ENCODE measurements around the gene WWTR1.

The WWTR1 gene

DNA sequence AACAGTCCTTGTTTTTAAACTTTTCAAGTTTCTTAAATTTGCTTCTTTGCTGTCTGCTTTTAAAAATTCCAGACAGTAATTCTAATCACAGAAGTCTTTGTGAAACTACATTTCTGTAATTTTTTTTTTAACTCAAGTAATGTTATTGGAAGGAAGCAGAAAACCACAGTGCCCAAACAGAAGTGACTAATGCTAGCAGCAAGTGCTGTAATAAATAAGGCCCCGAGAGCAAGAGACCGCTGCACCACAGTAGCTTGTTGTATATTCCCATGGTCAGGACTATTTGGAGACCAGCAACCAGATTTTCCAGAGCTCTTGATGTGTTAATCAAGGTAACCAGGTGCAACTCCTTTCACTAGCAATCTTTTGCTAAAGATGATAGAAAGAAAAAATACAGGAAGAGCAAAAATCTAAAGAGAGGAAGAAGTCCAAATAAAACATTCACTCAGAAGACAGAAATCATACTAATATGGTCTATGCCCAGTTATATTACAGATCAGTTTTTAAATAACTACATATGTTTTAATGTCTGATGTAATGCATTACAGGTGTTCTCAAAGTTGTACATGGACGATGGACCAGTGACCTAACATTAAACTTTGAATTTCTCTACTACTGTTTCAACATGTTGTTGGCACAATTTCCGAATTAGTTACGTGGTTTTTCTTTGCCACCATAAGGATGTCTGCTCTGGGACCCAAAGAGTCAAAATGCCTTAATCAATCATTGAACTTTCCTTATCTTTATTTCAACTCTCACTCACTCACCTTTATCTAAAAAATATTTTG lies 36.4 kb downstream of the WWTR1 start:
- no peak for FAIRE-seq

DNA sequence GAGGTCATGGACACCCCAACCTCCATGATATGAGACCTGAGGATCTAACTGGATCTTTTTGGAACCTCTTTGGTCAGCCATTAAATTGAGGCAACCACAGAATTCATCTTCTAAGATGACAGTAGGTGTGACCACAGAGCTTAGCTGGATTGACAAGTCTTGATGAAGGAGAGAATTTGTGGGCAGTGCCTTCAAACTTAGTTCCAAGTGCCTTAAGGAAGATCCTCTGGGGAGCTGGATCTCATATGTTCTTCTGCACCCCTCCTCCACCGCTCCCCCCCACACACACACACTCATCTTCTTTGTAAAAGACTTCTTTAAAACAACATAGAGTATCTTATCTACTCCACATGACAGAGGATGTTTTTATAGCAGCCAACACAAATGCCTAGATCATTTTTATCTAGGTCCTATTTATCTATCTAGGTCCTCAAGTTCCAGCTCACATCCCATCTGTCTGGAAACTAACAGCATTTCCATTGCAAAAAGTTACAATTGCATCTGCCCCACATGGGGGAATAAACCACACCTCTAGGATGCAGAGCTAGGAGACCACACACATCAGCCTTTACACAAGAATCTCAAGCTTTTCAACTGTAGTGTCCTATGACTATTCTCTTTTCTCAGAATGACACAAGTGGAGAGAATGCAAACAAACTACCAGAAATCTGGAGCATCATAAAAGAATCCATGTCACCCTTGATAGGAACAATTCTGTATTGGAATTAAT lies 37.4 kb downstream of the WWTR1 start:
- FAIRE-seq = no peak

DNA sequence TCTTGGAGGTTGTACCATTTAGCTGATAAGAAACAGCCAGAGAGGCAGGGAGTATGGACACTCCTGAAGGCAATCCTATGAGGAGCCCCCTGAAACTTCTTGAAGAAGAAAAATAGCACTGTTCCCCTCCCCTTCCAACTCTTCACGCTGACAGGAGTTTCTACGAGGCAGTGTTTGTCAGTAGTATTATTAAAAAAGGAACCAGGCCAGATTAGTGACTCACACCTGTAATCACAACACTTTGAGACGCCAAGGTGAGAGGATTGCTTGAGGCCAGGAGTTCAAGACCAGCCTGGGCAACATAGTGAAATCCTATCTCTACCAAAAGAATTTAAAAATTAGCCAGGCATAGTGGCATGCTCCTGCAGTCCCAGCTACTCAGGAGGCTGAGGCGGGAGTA lies 38.7 kb downstream of the WWTR1 start:
- no peak for FAIRE-seq

DNA sequence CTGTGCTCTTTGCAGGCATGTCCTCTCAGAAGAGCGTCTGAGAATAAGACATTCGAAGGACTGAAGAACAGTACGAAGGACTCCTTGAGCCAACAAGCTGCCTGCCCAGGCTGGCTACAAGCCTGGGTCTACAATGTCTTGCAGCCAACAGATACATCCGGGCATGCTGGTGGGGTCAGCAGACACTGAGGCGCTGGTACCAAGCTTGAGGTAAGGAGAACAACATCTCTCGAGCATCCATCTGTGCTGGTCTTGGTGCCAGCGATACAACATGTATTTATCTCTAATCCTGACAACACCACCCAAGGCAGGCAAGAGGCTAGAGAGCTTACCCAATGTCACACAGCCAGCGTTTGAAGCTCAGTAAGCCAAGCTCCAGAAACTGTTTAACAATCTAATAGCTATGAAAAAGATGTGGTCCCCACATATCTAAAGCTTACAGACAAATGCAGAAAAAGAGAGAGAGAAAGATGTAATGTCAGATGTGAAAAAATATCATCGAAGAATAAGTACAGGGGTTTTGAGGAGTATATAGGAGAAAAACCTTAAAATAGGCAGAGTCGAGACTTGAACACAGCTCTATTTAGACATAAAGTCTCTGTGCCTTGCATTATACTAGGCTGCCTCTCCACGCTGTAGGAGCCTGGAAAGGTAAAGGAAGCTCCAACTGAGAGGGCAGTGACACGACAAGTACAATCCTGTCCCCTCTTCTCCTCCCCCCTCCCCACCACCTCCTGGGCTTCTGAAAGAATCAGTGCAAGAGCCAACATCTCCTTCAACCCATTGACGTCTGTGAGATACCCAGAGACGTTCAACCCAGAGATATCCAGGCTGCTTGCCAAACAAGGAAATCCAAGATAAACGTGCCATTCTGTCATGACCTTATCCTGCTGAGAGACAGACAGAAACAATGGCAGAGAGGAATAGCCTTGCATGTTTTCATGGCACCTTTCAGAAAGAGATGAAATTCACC lies 39.4 kb downstream of the WWTR1 start:
- FAIRE-seq = no peak

DNA sequence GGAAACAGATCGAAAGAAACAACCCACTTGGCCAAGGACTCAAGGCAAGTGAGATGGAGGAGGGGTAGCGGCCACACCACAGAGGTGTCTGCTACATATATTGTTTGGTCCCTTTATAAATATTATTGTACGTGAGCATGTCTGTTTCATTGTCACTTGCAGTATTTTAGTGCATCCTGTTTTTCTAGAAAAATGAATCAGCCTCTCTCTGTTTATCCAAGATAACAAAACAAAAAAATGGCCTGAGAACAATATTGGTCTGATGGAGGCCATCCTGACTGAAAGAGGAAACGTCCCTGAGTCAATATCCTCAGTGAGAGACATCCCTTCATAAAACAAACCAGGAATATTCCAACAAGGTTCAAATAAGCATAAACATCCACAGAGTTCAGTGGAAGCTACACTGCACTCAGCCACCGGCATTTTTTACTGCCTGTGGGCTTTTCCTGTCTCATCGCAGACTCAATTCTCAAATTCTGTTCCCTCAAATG lies 42.0 kb downstream of the WWTR1 start:
- no peak for FAIRE-seq

DNA sequence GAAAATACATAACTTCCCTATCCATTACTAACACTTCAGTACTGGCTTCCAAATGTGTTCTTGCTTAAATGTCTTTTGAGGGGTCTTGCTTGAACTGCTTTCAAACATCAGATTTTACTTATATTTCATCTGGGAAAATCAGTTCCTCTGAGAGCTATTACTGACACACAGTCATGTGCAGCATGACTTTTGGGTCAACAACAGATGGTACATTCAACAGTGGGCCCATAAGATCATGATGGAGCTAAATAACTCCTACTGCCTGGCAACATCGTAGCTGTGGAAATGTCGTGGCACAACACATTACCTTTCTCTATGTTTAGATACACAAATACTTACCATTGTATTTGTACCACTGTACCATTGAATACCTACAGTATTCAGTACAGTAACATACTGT lies 43.8 kb downstream of the WWTR1 start:
- no peak for FAIRE-seq

DNA sequence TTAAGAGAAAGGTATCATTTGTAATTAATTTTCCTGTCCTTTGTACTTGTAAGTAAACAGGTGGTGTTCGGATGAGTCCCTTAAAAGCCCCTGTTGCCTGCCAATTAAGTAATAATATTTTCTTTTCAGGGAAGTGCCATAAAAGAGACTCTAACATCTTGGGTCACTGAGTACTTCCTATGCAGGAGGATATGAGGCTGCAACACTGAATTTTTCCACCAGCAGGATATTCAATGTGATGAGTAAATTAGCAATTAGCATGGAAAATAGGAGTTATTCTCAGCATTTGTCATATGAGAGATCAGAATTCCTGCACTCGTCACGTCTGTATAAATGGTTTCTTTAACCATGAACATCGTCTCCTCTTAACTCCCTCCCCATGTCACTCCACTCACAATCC lies 45.4 kb downstream of the WWTR1 start:
- FAIRE-seq = no peak

DNA sequence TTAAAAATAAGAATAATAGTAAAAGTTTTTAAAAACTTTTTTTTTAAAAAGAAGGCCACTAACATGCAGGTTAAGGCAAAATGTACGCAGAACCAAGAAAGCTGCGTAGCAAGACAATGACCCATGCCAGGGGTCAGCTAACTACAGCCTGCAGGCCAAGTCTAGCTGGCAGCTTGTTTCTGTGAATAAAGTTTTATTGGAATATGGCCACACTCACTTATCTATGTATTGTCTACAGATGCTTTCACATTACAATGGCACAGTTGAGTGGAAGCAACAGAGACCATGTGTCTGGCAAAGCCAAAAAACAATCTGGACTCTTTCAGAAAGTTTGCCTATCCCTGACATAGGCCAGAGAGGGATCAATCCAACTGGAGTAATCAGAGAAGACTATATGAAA lies 46.7 kb downstream of the WWTR1 start:
- no peak for FAIRE-seq

DNA sequence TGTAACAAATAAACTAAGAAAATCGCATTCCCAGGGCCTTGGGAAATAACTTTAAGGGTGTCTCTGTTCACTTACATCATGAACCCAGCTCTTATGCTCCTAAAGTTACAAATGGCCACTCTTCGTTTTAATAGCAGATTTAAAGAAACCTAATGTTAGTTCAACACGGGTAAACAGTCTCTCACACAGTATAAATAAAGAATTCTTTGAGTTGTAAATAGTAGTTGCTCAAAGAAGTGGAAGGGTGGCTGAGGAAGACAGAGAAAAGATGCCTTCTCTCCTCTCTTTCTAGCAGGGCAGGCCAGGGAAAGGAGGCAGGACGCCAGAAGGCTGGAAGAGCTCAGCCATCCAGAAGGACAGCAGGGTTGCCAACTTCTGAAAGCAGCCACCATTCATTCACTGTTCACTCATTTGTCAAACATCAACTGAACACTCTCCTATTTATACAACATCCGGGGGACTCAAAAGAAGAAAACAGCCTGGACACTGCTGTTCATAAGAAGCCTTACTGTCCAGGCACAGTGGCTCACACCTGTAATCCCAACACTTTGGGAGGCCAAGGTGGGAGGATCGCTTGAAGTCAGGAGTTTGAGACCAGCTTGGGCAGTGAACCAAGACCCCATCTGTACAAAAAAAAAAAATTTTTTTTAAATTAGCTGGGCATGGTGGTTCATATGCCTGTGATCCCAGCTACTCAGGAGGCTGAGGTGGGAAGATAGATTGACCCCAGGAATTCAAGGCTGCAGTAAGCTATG lies 47.3 kb downstream of the WWTR1 start:
- FAIRE-seq = no peak

DNA sequence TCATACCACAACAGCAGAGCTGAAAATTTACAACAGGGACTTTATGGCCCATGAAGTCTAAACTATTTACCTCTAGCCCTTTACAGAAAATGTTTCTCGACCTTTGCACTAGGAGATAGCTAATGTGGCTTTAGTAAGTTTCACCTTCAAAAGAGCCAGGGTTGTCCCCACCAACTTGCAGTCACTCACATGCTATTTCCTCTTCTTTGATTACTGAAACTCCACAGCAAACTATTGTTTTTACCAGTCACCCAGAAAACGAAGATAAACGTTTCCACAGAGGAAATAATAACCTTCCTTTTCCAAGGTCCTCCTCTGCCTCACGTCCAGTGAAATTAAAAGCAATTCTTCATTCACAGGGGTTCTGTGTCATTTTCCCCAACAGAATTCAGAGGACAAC lies 48.2 kb downstream of the WWTR1 start:
- FAIRE-seq = no peak

DNA sequence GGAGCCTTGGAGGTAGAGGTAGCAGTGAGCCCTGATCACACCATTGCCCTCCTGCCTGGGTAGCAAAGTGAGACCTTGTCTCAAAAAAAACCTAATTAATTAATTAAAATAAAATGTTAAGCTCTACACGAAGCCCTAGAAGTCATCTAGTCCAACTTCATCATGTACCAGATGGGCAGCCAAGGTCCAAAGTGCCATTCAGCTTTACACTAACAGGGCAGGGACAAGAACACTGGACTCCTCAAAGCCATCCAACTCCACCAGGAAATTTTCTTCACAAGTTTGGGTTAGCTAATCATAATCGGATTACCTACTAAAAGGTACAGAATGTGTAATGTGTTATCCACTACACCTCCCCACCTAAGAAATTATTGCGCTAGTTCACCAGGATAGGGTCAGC lies 48.8 kb downstream of the WWTR1 start:
- FAIRE-seq = no peak

DNA sequence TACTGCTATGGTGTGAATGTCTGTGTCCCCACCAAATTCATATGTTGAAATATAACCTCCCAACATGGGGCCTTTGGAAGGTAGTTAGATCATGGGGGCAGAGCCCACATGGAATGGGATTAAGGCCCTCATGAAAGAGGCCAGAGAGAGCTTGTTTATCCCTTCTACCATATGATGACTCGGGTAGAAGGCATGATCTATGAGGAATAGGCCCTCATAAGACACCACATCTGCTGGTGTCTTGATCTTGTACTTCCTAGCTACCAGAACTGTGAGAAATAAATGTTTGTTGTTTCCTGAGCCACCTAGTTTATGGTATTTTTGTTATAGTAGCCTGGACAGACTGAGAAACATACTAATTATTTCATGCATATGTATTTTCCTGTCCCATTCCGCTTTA lies 51.9 kb downstream of the WWTR1 start:
- no peak for FAIRE-seq

DNA sequence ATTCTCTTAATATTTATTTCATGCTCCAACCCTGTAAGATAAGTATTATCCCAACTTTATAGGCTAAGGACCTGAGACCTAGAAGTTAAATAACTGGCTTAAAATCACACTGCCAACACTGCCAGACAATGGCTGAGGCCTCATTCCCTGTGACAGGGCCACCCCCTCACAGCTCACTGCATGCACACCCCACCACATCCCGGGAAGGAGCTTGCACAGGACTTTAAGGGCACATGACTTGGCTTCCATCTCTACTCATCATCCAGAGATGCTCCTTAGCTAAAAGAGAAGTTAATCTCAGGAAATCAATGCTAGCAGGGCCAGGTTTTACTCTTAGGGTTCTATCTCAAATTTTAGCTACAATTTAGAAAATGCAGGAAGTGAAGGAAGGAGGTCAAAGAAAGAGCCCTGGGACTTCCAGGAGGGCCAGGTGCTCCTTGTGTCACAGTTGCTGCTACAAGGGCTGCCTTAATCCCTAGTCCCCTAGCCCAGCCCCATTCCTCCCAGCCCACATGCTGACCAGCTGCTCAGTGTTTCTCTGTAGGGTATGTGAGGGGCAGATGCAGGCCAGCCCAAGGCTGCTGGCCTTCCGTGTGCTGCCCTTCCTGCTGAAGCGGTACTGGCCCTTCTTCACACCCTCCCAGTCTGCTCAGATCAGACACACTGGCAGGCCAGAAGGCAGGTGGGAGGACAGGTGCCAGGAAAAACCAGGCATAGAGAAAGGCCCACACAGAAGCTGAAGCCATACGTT lies 53.5 kb downstream of the WWTR1 start:
- no peak for FAIRE-seq

DNA sequence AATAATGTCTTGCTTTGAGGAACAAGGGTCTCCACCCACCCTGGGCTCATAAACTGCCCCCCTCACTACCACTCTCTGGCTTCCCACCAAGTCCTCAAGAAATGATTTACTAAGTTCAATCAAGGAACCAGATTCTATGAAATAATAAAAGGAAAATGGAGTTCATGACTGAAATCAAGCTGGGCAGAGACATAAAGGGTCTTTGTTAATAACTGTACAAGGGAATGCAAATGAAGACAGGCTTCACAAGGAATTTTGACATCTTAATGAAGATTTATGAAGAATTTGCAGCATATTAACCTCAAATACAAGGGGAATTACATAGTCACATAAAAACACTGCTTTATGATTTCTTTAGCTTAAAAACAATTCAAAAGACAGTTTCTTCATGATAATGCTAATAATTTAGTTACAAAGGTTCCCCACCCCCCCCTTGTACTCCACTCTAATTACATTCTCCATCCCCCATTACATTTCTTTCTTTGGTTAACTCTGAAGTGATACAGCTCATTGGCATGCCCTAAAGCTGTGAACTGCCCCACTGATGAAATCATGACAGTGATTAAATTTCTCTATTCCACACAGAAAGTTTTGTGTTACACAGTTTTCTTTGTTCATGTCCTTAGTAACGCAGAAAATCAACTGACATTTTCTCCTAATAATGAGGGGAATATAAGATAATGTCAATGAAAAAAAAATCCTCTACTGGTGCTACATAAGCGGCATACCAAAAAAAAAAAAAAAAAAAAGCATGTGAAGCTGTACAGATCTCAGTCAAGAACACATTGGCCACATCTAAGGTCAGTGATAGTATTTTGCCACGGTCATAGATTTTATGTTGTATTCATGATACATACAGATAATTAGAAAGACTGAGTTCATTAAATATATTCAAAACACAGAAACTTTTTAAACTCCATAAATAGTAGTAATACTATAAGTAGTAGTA lies 54.4 kb downstream of the WWTR1 start:
- FAIRE-seq = no peak

DNA sequence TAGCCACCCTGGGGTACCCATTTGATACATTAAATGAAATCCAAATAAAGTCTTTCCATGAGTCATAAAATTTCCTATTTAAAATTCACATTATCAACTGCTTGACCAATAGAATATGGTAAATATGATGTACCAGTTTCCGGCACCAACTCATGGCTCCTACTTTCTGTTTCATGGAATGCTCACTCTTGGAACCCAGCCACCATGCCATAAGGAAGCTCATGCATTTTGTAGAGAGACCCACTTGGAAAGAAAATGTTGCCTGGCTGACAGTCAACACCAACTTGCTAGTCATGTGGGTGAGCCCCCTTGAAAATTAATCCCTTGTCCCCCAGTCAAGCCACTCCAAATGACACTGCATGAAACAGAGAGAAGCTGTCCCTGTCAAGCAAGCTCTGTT lies 57.2 kb downstream of the WWTR1 start:
- no peak for FAIRE-seq

DNA sequence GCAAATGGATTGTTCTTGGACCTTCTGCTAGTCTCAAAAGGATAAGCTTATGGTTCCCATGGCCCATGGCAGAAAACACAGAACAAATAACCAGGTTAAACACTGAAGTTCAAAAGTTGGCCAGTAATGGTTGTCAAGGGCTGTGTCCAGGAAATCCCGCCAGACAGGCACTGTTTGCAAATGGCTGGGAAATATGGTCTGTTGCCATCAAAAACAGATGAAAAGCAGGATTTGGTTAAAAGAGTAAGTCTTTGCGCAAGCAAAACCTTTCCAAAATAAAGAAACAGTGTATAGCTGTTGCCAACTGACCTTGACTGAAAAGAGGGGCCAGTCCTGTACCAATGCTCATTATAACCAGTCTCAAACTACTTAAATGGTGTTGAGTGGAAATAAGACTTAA lies 58.6 kb downstream of the WWTR1 start:
- FAIRE-seq = no peak

DNA sequence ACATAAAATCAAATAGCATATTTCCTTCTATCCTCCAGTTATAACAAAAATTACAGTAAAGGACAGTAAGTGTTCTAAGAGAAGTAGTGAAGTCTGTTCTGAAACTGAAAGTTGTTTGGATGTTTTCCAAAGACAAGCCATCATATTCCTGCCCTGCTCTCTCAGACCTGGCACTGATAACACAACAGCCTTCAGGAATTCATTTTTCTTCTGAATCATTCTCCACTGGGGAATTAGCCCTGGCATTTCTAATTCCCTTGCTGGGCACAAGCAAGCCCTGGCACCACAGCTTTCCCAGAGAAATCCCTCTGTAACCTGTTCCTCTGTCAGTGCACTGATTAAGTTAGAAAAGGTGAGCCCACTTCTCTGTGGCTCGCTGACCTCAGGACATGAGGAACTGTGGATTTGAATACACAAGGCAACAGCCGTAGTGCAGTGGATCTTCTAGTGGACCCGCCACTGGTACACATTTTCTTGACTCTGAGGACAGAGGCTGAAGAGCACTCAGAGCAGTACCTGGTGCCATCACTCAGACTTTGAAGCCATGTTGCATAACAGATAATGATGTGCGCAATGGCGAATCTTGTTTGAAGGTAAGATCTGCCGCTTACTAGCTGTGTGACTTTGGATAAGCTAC lies 61.6 kb downstream of the WWTR1 start:
- peak; percentile 57 for FAIRE-seq

DNA sequence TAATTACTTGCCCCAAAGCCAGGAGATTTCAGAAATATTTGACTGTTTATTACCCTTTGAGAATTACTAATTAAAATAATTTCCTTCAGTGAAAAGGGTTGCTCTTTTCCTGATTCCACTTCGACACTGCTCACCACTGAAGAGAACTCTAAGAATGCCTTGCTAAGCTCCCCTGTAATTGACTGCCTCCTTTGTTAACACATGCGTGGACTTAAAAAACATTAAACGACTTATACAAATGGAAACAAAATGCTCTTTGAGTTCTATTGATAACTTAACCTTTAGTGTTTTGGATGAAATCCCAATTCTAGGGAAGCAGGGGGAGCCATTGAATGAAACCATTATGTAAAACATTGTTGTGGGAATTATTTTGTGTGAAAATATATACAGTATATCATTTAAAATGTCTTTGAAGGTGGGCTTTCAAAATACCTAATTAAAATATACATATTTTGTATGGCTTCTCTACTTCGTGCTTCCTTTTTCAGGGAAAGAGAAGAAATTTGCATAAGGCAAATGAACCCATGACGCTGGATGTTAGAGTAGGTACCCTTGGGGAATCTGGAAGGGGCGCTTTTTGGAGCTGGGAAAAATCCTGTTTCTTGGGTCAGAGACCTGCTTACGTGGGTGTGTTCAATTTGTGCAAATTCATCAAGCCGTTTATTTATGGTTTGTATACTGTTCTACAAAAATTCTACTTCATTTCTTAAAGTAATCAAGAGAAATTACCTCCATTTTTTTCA lies 64.2 kb downstream of the WWTR1 start:
- FAIRE-seq = peak; percentile 34

DNA sequence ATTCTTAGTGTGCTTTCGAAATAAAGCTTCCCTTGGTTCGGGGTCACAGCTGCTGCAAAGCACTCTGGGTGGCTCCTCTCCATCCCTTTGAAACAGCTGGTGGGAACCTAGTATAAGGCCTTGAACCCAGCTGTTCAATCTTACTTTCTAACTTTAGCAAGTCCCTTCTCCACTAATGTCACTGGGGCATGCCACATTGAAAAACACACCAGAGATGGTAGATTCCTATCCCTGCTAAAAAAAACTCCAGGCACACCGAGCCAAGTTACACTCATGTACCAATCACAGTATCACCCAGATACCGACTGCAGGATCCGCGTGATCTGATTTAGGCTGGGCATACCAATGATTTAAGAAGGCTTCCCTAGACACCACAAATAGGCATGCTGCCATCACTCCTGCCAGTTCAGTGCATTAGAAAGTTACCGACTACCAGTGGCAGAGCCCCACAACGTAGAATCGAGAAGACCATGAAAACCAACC lies 65.0 kb downstream of the WWTR1 start:
- no peak for FAIRE-seq

All from A204.1 (cell line).